ENCODE data around the gene PTPN12.

PTPN12 gene

DNA sequence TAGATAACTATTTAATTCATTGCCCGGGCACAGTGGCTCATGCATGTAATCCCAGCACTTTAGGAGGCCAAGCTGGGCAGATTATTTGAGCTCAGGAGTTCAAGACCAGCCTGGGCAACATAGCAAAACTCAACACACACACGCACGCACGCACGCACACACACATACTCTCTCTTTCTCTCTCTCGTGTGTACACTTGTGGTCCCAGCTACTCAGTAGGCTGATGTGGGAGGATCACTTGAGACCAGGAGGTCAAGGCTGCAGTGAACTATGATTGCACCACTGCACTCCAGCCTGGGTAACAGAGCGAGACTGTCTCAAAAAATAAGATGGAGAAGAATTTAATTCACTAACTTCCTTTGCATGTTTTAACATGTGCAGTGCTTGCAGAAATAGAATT lies 38.1 kb downstream of the PTPN12 start:
- H3K9me3 ChIP-seq (ENCODE audit: control insufficient read depth, low read length), result no peaks in the 10 kb centered on the region
- H3K27me3 ChIP-seq (ENCODE audit: control insufficient read depth, insufficient read depth, low read length, poor library complexity, severe bottlenecking), result no peaks in the 10 kb centered on the region
- H3K4me3 ChIP-seq (ENCODE audit: insufficient read depth, low read depth, low read length), result no peak overlapping the region
- WGBS, 2 experiments, result 93% methylated on average over 7 of the region's 7 CpGs
- H3K36me3 ChIP-seq (ENCODE audit: control insufficient read depth, insufficient read depth, low read length), result peaks cover 10% of the 10 kb centered on the region
- H3K27ac ChIP-seq (ENCODE audit: insufficient read depth, low read depth, low read length, poor library complexity, severe bottlenecking), result no peak overlapping the region
- H3K4me1 ChIP-seq (ENCODE audit: control insufficient read depth, insufficient read depth, low read length), result no peaks in the 10 kb centered on the region

DNA sequence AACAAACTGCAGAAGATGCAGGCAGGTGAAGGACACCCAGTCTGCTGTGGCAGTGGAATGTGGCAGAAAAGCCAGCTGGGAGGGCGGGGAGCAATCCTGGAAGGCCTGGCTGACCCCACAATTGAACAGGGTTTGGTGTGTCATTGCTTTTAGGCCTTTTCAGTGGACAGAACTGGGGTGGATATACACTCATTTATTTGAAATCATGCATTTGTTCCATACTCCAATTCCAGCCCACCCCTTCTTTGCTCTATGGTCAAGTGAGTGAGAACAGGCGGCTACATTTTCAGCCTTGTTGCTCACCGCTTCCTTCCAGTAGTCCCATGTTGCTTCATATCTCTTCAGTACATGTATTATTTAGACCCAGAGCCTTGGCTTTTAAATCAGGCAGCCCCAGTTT lies 39.8 kb downstream of the PTPN12 start:
- Histone ChIP-seq H3K4me1 (ENCODE audit: control insufficient read depth, insufficient read depth, low read length) (no peaks in the 10 kb centered on the region), H3K9me3 (ENCODE audit: control insufficient read depth, low read length) (no peaks in the 10 kb centered on the region), H3K27me3 (ENCODE audit: control insufficient read depth, insufficient read depth, low read length, poor library complexity, severe bottlenecking) (no peaks in the 10 kb centered on the region), H3K36me3 (ENCODE audit: control insufficient read depth, insufficient read depth, low read length) (peaks cover 11% of the 10 kb centered on the region), H3K4me3 (ENCODE audit: insufficient read depth, low read depth, low read length) (no peak overlapping the region), H3K27ac (ENCODE audit: insufficient read depth, low read depth, low read length, poor library complexity, severe bottlenecking) (no peak overlapping the region)
- WGBS, 2 experiments, result 95 to 96% methylated on average over 3 of the region's 3 CpGs

DNA sequence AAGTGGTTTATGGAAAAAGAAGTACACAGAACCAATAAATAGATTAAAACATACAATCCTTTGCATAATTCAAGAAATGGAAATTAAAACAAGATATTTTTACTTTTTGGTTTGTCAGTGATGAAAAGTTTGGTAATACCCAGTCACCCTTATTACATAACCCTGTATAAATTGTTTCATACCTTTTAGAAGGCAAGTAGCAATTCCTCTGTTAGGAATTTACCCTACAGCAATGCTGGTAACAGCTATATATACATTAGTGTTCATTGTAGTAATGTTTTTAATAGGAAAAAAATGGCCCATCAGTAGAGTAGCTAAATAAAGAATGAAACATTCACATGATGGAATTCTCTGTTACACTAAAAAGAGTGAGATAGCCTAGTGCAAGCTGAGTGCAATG lies 42.7 kb downstream of the PTPN12 start:
- H3K9me3 ChIP-seq (ENCODE audit: control insufficient read depth, low read length), result no peaks in the 10 kb centered on the region
- H3K27ac ChIP-seq (ENCODE audit: insufficient read depth, low read depth, low read length, poor library complexity, severe bottlenecking), result no peak overlapping the region
- H3K4me1 ChIP-seq (ENCODE audit: control insufficient read depth, insufficient read depth, low read length), result no peaks in the 10 kb centered on the region
- no peak overlapping the region for H3K4me3 ChIP-seq (ENCODE audit: insufficient read depth, low read depth, low read length)
- H3K27me3 ChIP-seq (ENCODE audit: control insufficient read depth, insufficient read depth, low read length, poor library complexity, severe bottlenecking), result no peaks in the 10 kb centered on the region
- peaks cover 7% of the 10 kb centered on the region for H3K36me3 ChIP-seq (ENCODE audit: control insufficient read depth, insufficient read depth, low read length)

GRCh38 chr7:77580762-77581350 lies 43.8 kb downstream of the PTPN12 start:
- peaks cover 7% of the 10 kb centered on the region for H3K36me3 ChIP-seq (ENCODE audit: control insufficient read depth, insufficient read depth, low read length)
- no peaks in the 10 kb centered on the region for H3K27me3 ChIP-seq (ENCODE audit: control insufficient read depth, insufficient read depth, low read length, poor library complexity, severe bottlenecking)
- no peak overlapping the region for H3K27ac ChIP-seq (ENCODE audit: insufficient read depth, low read depth, low read length, poor library complexity, severe bottlenecking)
- 94% methylated on average over 4 of the region's 4 CpGs for WGBS, 2 experiments
- no peaks in the 10 kb centered on the region for H3K4me1 ChIP-seq (ENCODE audit: control insufficient read depth, insufficient read depth, low read length)
- H3K4me3 ChIP-seq (ENCODE audit: insufficient read depth, low read depth, low read length), result no peak overlapping the region
- no peaks in the 10 kb centered on the region for H3K9me3 ChIP-seq (ENCODE audit: control insufficient read depth, low read length)

GRCh38 chr7:77587272-77587671 lies 50.2 kb downstream of the PTPN12 start:
- H3K4me1 ChIP-seq (ENCODE audit: control insufficient read depth, insufficient read depth, low read length), result no peaks in the 10 kb centered on the region
- peaks cover 16% of the 10 kb centered on the region for H3K36me3 ChIP-seq (ENCODE audit: control insufficient read depth, insufficient read depth, low read length)
- H3K4me3 ChIP-seq (ENCODE audit: insufficient read depth, low read depth, low read length), result no peak overlapping the region
- H3K27me3 ChIP-seq (ENCODE audit: control insufficient read depth, insufficient read depth, low read length, poor library complexity, severe bottlenecking), result no peaks in the 10 kb centered on the region
- WGBS, 2 experiments, result 94 to 100% methylated on average over 2 of the region's 2 CpGs
- no peak overlapping the region for H3K27ac ChIP-seq (ENCODE audit: insufficient read depth, low read depth, low read length, poor library complexity, severe bottlenecking)
- H3K9me3 ChIP-seq (ENCODE audit: control insufficient read depth, low read length), result no peaks in the 10 kb centered on the region

DNA sequence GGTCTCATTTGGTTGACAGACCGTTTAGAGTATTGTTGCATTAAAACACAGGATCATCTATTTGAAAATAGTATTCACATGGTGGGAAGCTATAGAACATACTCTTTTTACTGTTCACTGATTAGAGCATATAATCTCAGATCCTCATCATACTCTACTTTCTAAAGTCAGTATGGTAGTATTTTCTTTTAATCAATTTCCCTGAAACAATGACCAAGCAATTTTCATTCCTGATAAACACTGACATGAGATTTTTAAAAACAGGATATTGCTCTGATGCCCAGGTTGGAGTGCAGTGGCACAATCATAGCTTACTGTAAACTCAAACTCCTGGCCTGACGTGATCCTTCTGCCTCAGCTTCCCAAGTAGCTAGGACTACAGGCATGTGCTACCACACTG lies 63.9 kb downstream of the PTPN12 start:
- peaks cover 18% of the 10 kb centered on the region for H3K36me3 ChIP-seq (ENCODE audit: control insufficient read depth, insufficient read depth, low read length)
- H3K4me1 ChIP-seq (ENCODE audit: control insufficient read depth, insufficient read depth, low read length), result no peaks in the 10 kb centered on the region
- WGBS, 2 experiments, result 92 to 96% methylated on average over 1 to 2 of the region's 2 CpGs
- H3K27me3 ChIP-seq (ENCODE audit: control insufficient read depth, insufficient read depth, low read length, poor library complexity, severe bottlenecking), result no peaks in the 10 kb centered on the region
- H3K27ac ChIP-seq (ENCODE audit: insufficient read depth, low read depth, low read length, poor library complexity, severe bottlenecking), result no peak overlapping the region
- no peaks in the 10 kb centered on the region for H3K9me3 ChIP-seq (ENCODE audit: control insufficient read depth, low read length)
- no peak overlapping the region for H3K4me3 ChIP-seq (ENCODE audit: insufficient read depth, low read depth, low read length)

DNA sequence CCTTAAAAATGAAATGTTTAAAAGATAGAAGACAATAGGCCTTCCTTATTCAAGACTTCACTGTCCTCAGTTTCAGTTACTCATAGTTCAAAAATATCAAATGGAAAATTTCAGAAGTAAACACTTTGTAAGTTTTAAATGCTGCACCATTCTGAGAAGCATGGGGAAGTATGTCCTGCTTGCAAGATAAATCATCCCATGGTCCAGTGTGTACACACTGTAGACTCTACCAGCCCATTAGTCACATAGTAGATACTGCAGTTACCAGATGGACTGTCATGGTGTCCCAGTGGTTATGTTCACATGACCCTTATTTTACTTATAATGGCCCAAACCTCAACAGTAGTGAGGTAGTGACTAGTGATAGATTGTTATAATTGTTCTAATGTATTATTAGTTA lies 69.5 kb downstream of the PTPN12 start:
- Histone ChIP-seq H3K27me3 (ENCODE audit: control insufficient read depth, insufficient read depth, low read length, poor library complexity, severe bottlenecking) (no peaks in the 10 kb centered on the region), H3K4me1 (ENCODE audit: control insufficient read depth, insufficient read depth, low read length) (no peaks in the 10 kb centered on the region), H3K27ac (ENCODE audit: insufficient read depth, low read depth, low read length, poor library complexity, severe bottlenecking) (no peak overlapping the region), H3K9me3 (ENCODE audit: control insufficient read depth, low read length) (no peaks in the 10 kb centered on the region), H3K36me3 (ENCODE audit: control insufficient read depth, insufficient read depth, low read length) (peaks cover 7% of the 10 kb centered on the region), H3K4me3 (ENCODE audit: insufficient read depth, low read depth, low read length) (no peak overlapping the region)

DNA sequence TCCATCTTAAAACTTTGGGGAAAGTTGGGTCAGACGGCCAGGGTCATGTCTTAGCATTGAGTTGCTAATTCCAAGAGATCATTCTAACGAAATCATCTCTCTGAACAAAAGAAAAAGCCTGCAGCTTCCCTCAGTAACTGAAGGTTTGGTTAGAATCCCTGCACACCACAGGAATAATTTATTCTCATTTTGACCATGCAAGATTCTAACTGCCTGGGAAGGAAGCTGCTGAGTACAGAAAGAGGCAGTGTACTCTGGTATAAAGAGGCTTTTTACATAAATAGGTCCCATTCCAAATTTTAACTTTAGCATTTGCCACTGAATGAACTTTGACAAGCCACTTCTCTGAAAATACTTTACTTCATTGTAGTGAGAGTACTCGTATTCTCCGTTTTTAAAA lies 82.2 kb downstream of the PTPN12 start:
- Histone ChIP-seq H3K4me1 (ENCODE audit: control insufficient read depth, insufficient read depth, low read length) (no peaks in the 10 kb centered on the region), H3K9me3 (ENCODE audit: control insufficient read depth, low read length) (no peaks in the 10 kb centered on the region), H3K27ac (ENCODE audit: insufficient read depth, low read depth, low read length, poor library complexity, severe bottlenecking) (no peak overlapping the region), H3K36me3 (ENCODE audit: control insufficient read depth, insufficient read depth, low read length) (peaks cover 14% of the 10 kb centered on the region), H3K27me3 (ENCODE audit: control insufficient read depth, insufficient read depth, low read length, poor library complexity, severe bottlenecking) (no peaks in the 10 kb centered on the region), H3K4me3 (ENCODE audit: insufficient read depth, low read depth, low read length) (no peak overlapping the region)
- WGBS, 2 experiments, result 87% methylated on average over 4 of the region's 4 CpGs

DNA sequence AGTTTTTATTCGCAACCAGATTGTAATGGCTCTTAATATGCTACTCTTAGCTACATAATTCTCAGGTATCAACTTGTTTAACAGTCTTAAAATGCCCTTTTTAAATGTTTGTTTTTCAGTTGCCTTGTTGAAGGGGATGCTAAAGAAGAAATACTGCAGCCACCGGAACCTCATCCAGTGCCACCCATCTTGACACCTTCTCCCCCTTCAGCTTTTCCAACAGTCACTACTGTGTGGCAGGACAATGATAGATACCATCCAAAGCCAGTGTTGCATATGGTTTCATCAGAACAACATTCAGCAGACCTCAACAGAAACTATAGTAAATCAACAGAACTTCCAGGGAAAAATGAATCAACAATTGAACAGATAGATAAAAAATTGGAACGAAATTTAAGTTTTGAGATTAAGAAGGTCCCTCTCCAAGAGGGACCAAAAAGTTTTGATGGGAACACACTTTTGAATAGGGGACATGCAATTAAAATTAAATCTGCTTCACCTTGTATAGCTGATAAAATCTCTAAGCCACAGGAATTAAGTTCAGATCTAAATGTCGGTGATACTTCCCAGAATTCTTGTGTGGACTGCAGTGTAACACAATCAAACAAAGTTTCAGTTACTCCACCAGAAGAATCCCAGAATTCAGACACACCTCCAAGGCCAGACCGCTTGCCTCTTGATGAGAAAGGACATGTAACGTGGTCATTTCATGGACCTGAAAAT lies 89.7 kb downstream of the PTPN12 start:
- 95 to 97% methylated on average over 6 of the region's 6 CpGs for WGBS, 2 experiments
- Histone ChIP-seq H3K36me3 (ENCODE audit: control insufficient read depth, insufficient read depth, low read length) (peaks cover 30% of the 10 kb centered on the region), H3K4me1 (ENCODE audit: control insufficient read depth, insufficient read depth, low read length) (no peaks in the 10 kb centered on the region), H3K4me3 (ENCODE audit: insufficient read depth, low read depth, low read length) (no peak overlapping the region), H3K27me3 (ENCODE audit: control insufficient read depth, insufficient read depth, low read length, poor library complexity, severe bottlenecking) (no peaks in the 10 kb centered on the region), H3K9me3 (ENCODE audit: control insufficient read depth, low read length) (no peaks in the 10 kb centered on the region), H3K27ac (ENCODE audit: insufficient read depth, low read depth, low read length, poor library complexity, severe bottlenecking) (no peak overlapping the region)

GRCh38 chr7:77627309-77627676 lies 90.2 kb downstream of the PTPN12 start:
- no peaks in the 10 kb centered on the region for H3K27me3 ChIP-seq (ENCODE audit: control insufficient read depth, insufficient read depth, low read length, poor library complexity, severe bottlenecking)
- H3K27ac ChIP-seq (ENCODE audit: insufficient read depth, low read depth, low read length, poor library complexity, severe bottlenecking), result no peak overlapping the region
- no peak overlapping the region for H3K4me3 ChIP-seq (ENCODE audit: insufficient read depth, low read depth, low read length)
- peaks cover 30% of the 10 kb centered on the region for H3K36me3 ChIP-seq (ENCODE audit: control insufficient read depth, insufficient read depth, low read length)
- no peaks in the 10 kb centered on the region for H3K9me3 ChIP-seq (ENCODE audit: control insufficient read depth, low read length)
- H3K4me1 ChIP-seq (ENCODE audit: control insufficient read depth, insufficient read depth, low read length), result no peaks in the 10 kb centered on the region

- H3K4me1 ChIP-seq (ENCODE audit: control insufficient read depth, insufficient read depth, low read length), result no peaks in the 10 kb centered on the region
- no peak overlapping the region for H3K4me3 ChIP-seq (ENCODE audit: insufficient read depth, low read depth, low read length)
- H3K27ac ChIP-seq (ENCODE audit: insufficient read depth, low read depth, low read length, poor library complexity, severe bottlenecking), result no peak overlapping the region
- peaks cover 24% of the 10 kb centered on the region for H3K36me3 ChIP-seq (ENCODE audit: control insufficient read depth, insufficient read depth, low read length)
- no peaks in the 10 kb centered on the region for H3K9me3 ChIP-seq (ENCODE audit: control insufficient read depth, low read length)
- WGBS, 2 experiments, result 89 to 99% methylated on average over 3 of the region's 4 CpGs
- no peaks in the 10 kb centered on the region for H3K27me3 ChIP-seq (ENCODE audit: control insufficient read depth, insufficient read depth, low read length, poor library complexity, severe bottlenecking)
Observed at GRCh38 chr7:77629797-77630196, 92.7 kb downstream of the PTPN12 start.

Measured in ectodermal cell (in vitro differentiated cells).